HL-60 (cell line): ENCODE results near the gene DAAM1.

Experiments
- GABPA ChIP-seq: IDR thresholded peaks from 2 replicates; pipeline ENCODE4 v1.6.1; 2012; ENCODE audit warnings: low read depth
- POLR2AphosphoS5 ChIP-seq: IDR thresholded peaks from 2 replicates; pipeline ENCODE4 v1.6.1; 2012; ENCODE audit warnings: low read depth
- REST ChIP-seq: IDR thresholded peaks from 2 replicates; pipeline ENCODE4 v1.6.1; 2012; ENCODE audit warnings: low read depth; ENCODE audit not compliant: insufficient replicate concordance
- SPI1 ChIP-seq: IDR thresholded peaks from 2 replicates; pipeline ENCODE4 v1.6.1; 2012; ENCODE audit warnings: low read depth, mild to moderate bottlenecking, borderline replicate concordance
- TF ChIP-seq, protein P1 (sequence below): IDR thresholded peaks from one replicate; pipeline ENCODE4 v1.5.1; 2011; ENCODE audit warnings: low read length, control low read depth, inconsistent platforms; ENCODE audit not compliant: insufficient read depth

DNA sequence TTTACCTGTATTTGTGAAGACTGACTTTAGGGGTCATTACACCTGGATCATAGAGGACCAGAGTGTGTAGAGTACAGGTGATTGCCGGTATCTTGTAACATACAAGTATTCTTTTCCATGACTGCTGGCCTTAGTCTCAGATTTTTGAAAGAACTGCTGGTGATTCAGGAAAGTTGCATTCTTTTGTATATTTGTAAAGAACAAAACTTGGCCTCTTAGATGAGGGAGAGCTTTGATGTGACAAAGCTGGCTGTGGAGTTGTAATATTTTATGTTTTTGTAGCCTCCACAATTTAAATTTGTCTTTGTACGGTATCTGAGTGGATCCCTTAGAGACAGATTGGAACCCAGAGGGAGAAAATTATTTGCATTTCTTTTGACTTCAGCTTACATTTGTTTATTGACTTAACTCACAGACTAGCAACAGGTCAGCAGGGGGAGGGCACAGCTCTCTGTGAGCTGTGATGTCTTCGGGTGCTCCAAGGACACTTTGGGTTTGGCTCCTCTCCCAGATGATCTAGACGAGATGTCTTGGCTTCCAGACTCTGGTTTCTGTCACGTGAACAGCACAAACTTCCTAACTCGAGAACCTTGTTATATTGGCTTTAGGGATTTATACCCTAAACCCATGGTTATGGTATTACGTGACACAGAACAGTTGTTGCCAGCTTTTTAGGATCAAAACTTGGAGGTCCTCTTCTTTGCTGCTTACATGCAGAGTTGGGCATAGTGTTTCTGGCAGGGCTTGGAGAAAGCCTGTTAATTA is 65.9 kb downstream of the DAAM1 start:
- TF ChIP-seq, protein P1, sequence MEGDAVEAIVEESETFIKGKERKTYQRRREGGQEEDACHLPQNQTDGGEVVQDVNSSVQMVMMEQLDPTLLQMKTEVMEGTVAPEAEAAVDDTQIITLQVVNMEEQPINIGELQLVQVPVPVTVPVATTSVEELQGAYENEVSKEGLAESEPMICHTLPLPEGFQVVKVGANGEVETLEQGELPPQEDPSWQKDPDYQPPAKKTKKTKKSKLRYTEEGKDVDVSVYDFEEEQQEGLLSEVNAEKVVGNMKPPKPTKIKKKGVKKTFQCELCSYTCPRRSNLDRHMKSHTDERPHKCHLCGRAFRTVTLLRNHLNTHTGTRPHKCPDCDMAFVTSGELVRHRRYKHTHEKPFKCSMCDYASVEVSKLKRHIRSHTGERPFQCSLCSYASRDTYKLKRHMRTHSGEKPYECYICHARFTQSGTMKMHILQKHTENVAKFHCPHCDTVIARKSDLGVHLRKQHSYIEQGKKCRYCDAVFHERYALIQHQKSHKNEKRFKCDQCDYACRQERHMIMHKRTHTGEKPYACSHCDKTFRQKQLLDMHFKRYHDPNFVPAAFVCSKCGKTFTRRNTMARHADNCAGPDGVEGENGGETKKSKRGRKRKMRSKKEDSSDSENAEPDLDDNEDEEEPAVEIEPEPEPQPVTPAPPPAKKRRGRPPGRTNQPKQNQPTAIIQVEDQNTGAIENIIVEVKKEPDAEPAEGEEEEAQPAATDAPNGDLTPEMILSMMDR: no peak
- no peak for TF ChIP-seq POLR2AphosphoS5
- no peak for TF ChIP-seq REST
- no peak for TF ChIP-seq GABPA
- TF ChIP-seq SPI1: no peak
